Measurements from ENCODE around the gene KRT75. TPM values are rescaled to one million over a fixed set of nuclear protein-coding genes. Genes with fewer than 3 reads are reported as not detected.

Gene KRT75
- total RNA-seq, 1 experiment from 2014 or later: not detected

DNA sequence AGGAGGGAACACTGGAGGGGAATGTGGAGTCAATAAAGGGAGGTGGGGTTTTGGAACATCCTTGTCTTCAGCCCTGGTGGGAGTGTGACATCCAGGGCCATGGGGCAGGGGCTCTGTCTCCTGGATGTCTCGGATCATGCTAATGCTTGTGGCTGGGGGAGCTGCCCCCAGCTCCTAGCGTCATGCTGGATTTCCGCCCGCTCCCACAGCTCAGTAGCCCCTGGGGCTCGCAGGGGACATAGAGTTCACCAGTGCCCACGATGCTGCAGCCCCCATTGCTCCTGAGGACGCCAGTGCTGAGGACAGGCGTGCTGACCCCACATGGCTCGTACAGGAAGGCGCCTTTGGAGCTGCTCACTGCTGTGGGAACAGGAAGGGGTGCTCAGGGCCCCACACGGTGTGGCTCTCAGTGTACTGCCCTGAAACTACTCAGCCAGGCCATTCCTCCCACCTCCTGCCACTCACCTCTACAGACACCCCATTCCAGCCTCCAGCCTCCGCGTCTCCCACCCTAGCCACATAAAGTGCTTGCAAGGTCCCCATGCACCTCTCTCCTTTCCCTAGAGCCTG, 39.2 kb downstream of the KRT75 start:
- no peak for DNase-seq (ENCODE audit: low read depth)

DNA sequence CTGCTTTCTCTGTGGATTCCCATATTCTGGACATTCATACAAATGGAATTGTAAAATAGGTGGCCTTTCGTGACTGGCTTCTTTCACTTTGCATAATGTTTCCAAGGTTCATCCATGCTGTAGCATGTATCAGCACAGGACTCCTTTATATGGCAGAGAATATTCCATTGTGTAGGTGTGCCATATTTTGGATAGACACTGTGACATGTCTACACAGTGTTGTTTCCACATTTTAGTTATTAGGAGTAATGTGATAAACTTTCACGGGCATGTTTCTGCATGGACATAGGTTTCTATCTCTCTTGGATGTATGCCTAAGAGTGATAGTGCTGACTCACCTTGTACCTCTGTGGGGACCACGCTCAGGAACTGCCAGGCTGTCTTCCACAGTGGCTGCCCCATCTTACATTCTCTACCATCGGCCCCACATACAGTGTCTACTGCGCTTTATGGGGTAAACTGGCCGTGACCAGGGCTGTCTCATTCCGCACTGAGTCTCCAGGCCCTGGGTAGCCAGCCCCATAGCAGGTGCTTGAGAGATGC, 41.6 kb downstream of the KRT75 start:
- no peak for DNase-seq (ENCODE audit: low read depth)

DNA sequence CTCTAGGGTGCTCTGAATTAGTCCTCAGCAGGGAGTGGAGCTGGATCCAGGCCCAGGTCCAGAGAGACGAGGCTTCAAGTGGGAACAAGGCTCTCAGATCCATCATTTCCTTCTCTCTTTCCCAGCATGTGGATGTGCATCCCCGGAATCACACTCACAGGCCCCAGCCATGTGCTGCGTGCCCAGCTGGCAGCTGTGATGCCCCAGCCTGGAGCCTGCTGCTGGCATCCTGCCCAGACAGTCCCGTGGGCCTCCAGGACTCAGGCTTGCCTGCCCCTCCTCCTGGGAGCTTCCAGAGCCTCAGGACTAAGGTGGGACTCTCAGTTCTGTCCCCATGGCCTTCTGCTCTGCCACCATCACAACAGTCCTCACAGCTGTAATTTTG, 42.6 kb downstream of the KRT75 start:
- peak; percentile 47 for DNase-seq (ENCODE audit: low read depth)

DNA sequence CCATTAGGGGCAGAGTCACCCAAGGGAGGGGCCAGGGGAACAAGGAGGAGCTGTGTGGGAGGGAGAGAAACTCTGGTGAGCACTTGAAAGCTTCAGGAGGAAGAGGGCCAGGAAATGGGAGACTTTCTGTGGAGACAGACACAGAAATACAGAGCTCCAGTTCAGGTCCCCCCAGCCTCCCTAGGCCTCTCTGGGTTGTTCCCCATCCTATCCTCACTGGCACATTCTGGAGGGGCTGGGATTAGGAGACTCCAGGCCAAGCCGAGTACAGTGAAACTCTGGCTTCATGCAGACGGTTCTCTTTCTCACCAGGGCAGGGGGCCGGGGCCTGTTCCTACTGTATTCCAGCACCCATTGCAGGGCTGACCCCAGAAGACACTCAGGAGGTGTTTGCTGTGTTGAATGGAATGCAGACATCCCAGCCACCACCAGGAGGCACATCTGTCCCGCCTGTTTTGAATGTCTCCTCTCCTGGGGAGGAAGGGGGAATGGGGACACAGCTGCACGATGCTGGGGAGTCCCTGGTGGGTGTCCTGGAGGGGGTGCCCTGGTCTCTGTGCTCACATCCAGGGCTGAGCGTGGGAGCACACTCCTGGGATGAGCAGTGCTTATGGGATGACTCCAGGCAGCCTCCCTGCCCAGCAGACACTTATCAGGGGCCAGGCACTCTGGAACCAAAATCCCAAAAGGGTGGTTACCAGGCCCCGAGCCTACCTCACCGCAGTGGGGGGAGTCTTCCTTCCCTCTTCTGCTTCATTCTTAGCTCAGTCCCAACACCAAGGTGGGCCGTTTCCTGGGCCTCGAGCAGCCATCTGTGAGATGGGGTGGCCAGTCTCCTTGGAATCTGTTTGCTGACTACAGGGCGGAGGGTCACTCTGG, 43.2 kb downstream of the KRT75 start:
- peak; percentile 14 for DNase-seq (ENCODE audit: low read depth)

DNA sequence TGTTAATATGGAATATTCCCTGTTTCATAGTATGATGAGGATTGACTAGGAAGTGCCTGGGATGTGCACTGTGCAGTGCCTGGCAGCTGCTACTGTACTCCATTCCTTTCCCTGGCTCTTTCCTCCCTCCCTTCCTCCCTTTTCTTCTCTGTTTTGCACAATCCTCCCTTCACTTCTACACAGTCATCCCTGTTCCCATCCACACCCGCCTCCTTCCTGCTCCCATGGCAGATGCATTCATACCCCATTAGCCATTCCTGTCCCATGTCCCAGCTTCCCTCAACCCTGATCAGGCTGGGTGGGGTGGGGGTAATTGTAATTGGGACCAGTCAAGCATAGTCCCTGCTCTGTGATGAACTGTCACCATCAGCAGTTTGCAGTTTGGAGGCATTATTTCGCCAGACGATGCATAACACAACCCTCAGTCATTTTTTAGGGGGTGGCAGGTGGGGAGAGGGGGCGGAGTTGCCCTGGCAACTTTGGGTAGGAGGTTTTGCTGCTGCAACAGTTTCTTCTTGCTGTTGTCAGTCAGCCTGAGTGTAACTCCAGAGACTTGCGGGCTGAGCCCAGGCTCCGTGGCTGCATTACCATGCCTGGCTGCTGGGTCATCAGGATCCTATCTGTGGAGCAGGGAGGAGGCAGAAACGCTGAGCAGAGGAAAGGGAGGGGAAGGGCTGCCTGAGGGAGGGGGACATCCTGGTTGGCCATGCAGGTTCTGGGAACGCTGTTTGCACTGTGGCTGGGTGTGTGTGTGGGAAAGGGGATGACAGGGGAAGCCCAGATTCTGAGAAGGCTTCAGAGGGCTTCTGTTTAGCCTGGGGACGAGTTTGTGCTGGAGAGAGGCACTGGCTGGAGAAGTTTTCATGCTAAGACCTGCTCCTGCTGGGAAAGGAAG, 44.6 kb downstream of the KRT75 start:
- DNase-seq (ENCODE audit: low read depth): no peak

DNA sequence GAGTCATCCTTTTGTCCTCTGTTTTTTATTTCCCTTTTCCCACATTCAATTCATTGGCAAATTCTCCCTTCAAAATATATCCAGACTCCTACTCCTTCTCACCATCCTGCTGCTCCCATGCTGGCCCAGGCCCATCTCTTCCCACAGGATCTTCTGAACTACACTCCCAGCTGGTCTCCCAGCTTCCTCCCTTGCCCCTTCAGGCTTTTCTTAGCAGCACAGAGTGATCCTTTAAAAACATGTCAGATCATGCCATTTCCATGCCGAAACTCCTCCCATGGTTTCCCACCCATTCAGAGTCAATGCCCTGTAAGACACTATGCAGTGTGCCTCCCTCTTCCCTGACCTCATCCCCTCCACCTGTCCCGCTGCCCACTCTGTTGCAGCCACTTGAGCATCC, 46.3 kb downstream of the KRT75 start:
- DNase-seq (ENCODE audit: low read depth): no peak

DNA sequence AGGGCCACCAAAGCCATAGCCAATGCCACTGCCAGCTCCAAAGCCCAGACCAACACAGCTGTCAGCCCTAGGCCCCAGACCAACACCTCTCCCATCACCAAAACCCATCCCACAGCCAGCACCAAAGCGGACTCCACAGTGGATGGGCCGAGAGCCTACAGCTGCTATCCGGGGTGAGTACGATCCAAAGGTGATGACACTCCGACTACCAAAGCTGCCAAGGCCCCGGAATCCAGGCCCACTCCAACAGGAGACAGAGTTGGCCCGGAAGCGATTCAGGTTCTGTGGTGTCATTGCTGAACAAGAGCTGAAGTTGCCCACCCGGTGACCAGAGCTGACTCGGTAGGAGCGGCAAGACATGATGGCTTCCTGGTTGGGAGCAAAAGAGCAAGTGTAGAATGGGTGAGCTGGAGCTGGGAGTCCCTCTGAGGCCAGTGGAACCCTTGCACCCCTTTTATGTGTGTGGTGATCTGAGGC, 48.9 kb downstream of the KRT75 start, which contains the start of gene KRT84:
Gene KRT84, minus strand, starts transcription at position 427 of the 477 bp plus-strand sequence. Its CDS starts 67 bp downstream, at position 360.
- no peak for DNase-seq (ENCODE audit: low read depth)

DNA sequence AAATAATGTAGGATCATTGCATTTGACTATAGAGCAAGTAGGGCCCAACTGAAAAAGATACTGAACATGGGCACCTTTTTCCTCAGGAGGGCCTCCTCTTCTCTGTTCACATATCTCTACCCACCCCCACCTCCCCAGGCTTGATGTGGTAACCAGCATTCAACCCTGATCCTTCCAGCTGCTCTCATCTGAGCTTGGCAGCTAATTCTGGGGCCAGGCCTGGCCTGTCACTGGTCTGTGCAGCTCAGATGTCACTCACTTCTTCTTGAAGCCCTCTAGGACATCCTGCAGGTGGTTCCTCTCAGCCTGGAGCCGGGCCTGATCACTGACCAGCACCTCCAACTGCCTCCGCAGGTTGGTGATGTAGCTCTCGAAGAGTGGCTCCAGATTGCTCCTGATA, 50.8 kb downstream of the KRT75 start:
- DNase-seq (ENCODE audit: low read depth): no peak

DNA sequence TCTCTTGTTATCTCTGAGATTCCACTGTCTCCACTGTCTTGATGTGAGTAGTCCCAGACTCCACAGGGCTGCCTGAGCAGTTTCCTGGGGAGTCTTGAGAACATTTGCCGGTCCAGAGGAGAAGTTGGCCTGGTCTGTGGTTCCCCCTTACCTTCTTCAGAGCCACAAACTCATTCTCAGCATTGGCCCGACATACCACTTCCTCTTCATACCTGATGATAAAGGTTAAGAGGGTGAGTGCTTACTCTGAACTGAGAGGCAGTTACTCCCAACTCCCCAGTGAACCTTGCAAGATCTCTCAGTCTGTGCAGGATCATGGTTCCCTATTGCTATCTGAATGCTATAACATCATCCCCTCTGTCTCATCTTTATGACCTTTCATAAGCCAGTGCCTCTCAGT, 51.3 kb downstream of the KRT75 start:
- no peak for DNase-seq (ENCODE audit: low read depth)

DNA sequence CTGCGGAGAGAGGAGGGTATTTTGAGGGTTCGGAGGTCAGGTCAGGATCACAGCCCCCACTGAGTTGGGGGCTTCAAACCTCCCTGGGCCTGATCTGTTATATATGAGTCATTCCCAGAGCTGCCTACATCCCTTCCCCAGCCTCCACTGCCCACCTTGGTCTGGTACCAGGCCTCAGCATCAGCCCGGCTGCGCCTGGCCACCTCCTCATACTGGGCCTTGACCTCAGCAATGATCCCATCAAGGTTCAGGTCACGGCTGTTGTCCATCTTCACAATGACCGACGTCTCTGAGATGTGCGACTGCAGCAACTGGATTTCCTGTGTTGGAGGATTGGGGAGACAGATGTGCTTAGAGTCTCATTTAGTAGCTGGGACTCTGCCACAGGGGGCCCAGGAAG, 53.0 kb downstream of the KRT75 start:
- DNase-seq (ENCODE audit: low read depth): no peak

DNA sequence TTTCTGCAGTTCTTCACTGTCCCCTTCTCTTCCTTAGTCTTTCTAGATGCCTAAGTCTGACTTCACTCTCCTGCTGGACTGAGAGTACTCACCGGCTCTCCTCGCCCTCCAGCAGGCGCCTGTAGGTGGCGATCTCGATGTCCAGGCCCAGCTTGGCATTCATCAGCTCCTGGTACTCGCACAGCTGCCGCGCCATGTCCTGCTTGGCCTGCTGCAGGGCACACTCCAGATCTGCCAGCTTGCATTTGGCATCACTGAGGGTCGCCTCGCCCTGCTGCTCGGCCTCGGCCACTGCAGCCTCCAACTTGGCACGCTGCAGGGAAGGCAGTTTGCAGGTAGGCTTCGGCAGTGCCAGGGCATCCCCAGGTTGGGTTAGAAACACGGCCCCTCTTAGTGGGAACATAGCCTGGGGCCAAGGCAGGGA, 53.9 kb downstream of the KRT75 start:
- DNase-seq (ENCODE audit: low read depth): peak; percentile 31

DNA sequence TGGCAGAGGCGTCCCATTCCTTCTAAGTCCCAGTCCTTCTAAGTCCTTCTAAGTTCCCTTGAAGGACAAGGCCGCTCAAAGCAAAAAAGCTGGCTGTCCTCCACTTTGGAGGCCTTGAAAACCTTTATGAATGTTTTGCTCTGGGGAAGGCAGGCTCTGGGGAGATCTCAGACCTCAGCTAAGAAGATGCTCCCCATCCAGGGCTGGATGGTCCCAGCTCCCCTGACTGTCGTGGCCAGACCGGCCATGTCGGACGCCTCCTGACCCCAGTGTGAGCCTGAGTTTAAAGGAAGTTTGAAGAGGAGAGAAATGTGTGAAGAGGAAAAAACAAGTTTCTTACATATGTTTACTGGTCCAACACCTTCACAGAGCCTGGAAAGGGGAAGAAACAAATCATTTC, 54.6 kb downstream of the KRT75 start:
- no peak for DNase-seq (ENCODE audit: low read depth)

DNA sequence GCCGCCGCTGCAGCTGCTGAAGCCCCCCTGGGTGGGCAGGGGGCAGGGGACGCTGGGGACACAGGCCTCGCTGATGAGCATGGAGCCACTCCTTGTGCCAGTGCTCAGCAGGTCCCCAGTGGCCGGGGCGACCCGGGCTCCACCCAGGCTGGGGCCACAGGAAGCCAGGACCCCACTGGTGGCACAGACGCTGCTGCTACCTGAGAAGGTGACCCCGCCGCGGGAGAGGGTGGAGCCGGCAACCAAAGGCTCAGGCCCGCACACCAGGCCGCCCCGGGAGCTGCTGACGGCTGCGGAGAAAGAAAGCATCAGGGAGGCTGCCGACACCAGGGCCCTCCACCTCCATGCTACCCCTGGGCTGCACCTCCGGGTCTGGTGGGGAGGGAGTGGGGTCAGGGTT, 56.1 kb downstream of the KRT75 start:
- DNase-seq (ENCODE audit: low read depth): no peak

DNA sequence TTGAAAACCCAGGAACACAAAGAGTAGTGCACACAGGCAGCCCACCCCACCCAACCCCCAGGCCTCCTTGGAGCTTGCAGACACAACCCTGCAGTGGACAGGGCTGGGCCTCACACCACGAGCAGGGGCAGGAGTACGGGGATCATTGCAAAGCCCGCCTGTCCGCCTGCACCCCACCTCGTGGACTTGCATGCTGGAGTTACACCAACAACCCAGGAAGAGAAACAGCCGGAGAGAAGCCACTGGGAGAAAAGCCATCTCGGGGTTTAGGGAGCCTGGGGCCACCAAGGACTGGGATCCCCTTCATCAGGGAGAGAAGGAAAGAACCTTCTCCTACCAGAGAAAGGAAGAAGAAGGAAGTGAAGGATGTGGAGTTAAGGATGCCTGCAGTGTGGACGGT, 56.9 kb downstream of the KRT75 start:
- DNase-seq (ENCODE audit: low read depth): no peak

Other genes starting within 250 kb of the KRT75 start
- gene KRT80, start 242.4 kb downstream of the KRT75 start, total RNA-seq (2014; rRNA removed; shearing (Covaris generic)): 1.3 and 2.1 TPM in 2 replicates
- gene KRT7, start 201.1 kb downstream of the KRT75 start, total RNA-seq (2014; rRNA removed; shearing (Covaris generic)): 0.68 and 2.3 TPM in 2 replicates
- 0.10 and 0.48 TPM in 2 replicates for gene KRT86, start 159.7 kb downstream of the KRT75 start, total RNA-seq (2014; rRNA removed; shearing (Covaris generic))
- 0.72 and 0.88 TPM in 2 replicates for gene KRT81, start 142.8 kb downstream of the KRT75 start, total RNA-seq (2014; rRNA removed; shearing (Covaris generic))
- not detected in 2 replicates for gene KRT83, start 113.0 kb downstream of the KRT75 start, total RNA-seq (2014; rRNA removed; shearing (Covaris generic))
- gene KRT85, start 66.9 kb downstream of the KRT75 start, total RNA-seq (2014; rRNA removed; shearing (Covaris generic)): not detected in 2 replicates
- not detected in 2 replicates for gene KRT84, start 48.7 kb downstream of the KRT75 start, total RNA-seq (2014; rRNA removed; shearing (Covaris generic))
- gene KRT82, start 28.0 kb downstream of the KRT75 start, total RNA-seq (2014; rRNA removed; shearing (Covaris generic)): not detected in 2 replicates
- not detected in 2 replicates for gene KRT6B, start 17.8 kb upstream of the KRT75 start, total RNA-seq (2014; rRNA removed; shearing (Covaris generic))
- gene KRT6C, start 39.4 kb upstream of the KRT75 start, total RNA-seq (2014; rRNA removed; shearing (Covaris generic)): not detected in 2 replicates
- not detected in 2 replicates for gene KRT6A, start 58.9 kb upstream of the KRT75 start, total RNA-seq (2014; rRNA removed; shearing (Covaris generic))
- gene KRT5, start 86.0 kb upstream of the KRT75 start, total RNA-seq (2014; rRNA removed; shearing (Covaris generic)): not detected in 2 replicates
- not detected in 2 replicates for gene KRT71, start 118.8 kb upstream of the KRT75 start, total RNA-seq (2014; rRNA removed; shearing (Covaris generic))
- not detected in 2 replicates for gene KRT74, start 139.5 kb upstream of the KRT75 start, total RNA-seq (2014; rRNA removed; shearing (Covaris generic))
- gene KRT72, start 167.1 kb upstream of the KRT75 start, total RNA-seq (2014; rRNA removed; shearing (Covaris generic)): not detected in 2 replicates
- not detected in 2 replicates for gene KRT73, start 184.2 kb upstream of the KRT75 start, total RNA-seq (2014; rRNA removed; shearing (Covaris generic))
- not detected in 2 replicates for gene KRT2, start 217.8 kb upstream of the KRT75 start, total RNA-seq (2014; rRNA removed; shearing (Covaris generic))
- gene KRT1, start 246.0 kb upstream of the KRT75 start, total RNA-seq (2014; rRNA removed; shearing (Covaris generic)): not detected in 2 replicates

Measured in RPMI7951 (cell line).